Fibroblast of lung (primary cell): ENCODE data around the gene TAS2R42.

ENCODE experiments used
- CTCF ChIP-seq, 2 donors: IDR thresholded peaks in 1 of 2; conservative IDR thresholded peaks in 1 of 2; 1 replicate in 1 of 2; 2 replicates in 1 of 2; pipeline ENCODE4 v1.5.1; 2011 to 2012; ENCODE audit warnings: low read length in 2 of 2, control low read depth in 1 of 2, inconsistent platforms in 1 of 2, low read depth in 1 of 2, mild to moderate bottlenecking in 1 of 2
- EZH2 ChIP-seq: IDR thresholded peaks from 2 replicates; pipeline ENCODE4 v1.5.1; 2012; ENCODE audit warnings: low read length, control low read depth, mild to moderate bottlenecking; ENCODE audit errors: missing control alignments

GRCh38 chr12:11147420-11147819 is 39.3 kb downstream of the TAS2R42 start:
- no peak for TF ChIP-seq CTCF (conservative IDR thresholded peaks at IDR 0.05 in 1 of 2, IDR thresholded peaks at IDR 0.05 in 1 of 2; ENCODE audit: low read depth in 1 of 2, low read length in 2 of 2)
- TF ChIP-seq EZH2 = no peak
